Bronchial smooth muscle cell (primary cell): ENCODE measurements around the gene GAL. TPM values are rescaled to one million over a fixed set of nuclear protein-coding genes. Genes with fewer than 3 reads are reported as not detected.

Experiments used
- total RNA-seq: library from RNA; depleted of rRNA; stranded (reverse); fragments of >200 nt; gene quantifications from 2 replicates; pipeline ENCODE4 v1.2.1, GENCODE V29; 2014

GAL gene
- total RNA-seq, result 0.09 and 0.47 TPM in 2 replicates

GRCh38 chr11:68684385-68685356 is at the start of gene GAL:
TSS of gene GAL (plus strand) at chr11:68684544. CDS start at chr11:68684924, 380 bp downstream.

Other genes with a start within 250 kb of the GAL start
- 75.3 and 108 TPM in 2 replicates for gene PPP6R3, start 223.8 kb upstream of the GAL start, total RNA-seq
- gene TESMIN, start 67.0 kb downstream of the GAL start, total RNA-seq, result 0.32 TPM in 1 of 2 replicates, not detected in the other
- 37.2 and 53.9 TPM in 2 replicates for gene CPT1A, start 157.4 kb downstream of the GAL start, total RNA-seq
- 63.6 and 77.9 TPM in 2 replicates for gene MRPL21, start 219.3 kb downstream of the GAL start, total RNA-seq
- gene IGHMBP2, start 219.3 kb downstream of the GAL start, total RNA-seq, result 4.7 TPM in 2 replicates